Erythroblast (primary cell): ENCODE results near the gene NCEH1.

ENCODE experiments used
- GATA1 ChIP-seq: IDR thresholded peaks from 2 replicates; pipeline ENCODE4 v1.6.1; 2011; ENCODE audit warnings: low read depth, mild to moderate bottlenecking, control low read depth, low read length, moderate library complexity
- POLR2A ChIP-seq: IDR thresholded peaks from 2 replicates; pipeline ENCODE4 v1.6.1; 2011; ENCODE audit warnings: mild to moderate bottlenecking, low read length

- TF ChIP-seq POLR2A, result no peak
- no peak for TF ChIP-seq GATA1
Measured at GRCh38 chr3:172717493-172718088, 6.7 kb upstream of the NCEH1 start.
